SIG-M5 (cell line): ENCODE data around the gene PLXNA3.
"Not testable (repeated sequence)": the region's sequence is repeated elsewhere in the genome, so short reads cannot be mapped to it uniquely, and the experiment has no call there.

Experiments used
- DNase-seq: peaks from one replicate; lab custom pipeline; 2025; lab: John Stamatoyannopoulos, UW

Gene PLXNA3

GRCh38 chrX:154478728-154479622 is 20.9 kb downstream of the PLXNA3 start, which contains the start of gene LAGE3:
Gene LAGE3, minus strand, starts transcription at chrX:154479281. Its CDS starts 366 bp downstream, at chrX:154478915.
- no peak for DNase-seq

DNA sequence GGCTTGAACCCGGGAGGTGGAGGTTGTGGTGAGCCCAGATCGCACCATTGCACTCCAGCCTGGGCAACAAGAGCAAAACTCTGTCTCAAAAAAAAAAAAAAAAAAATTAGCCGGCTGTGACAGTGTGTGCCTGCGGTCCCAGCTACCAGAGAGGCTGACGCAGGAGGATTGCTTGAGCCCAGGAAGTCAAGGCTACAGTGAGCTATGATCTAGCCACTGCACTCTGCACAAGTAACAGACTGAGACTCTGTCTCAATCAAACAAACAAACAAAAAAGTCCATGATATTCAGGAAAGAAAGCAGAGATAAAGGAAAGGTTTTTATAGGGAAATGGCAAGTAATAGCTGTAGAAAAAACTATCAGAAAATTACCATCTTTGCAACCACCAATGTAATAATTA is 23.1 kb downstream of the PLXNA3 start:
- DNase-seq, result no peak

DNA sequence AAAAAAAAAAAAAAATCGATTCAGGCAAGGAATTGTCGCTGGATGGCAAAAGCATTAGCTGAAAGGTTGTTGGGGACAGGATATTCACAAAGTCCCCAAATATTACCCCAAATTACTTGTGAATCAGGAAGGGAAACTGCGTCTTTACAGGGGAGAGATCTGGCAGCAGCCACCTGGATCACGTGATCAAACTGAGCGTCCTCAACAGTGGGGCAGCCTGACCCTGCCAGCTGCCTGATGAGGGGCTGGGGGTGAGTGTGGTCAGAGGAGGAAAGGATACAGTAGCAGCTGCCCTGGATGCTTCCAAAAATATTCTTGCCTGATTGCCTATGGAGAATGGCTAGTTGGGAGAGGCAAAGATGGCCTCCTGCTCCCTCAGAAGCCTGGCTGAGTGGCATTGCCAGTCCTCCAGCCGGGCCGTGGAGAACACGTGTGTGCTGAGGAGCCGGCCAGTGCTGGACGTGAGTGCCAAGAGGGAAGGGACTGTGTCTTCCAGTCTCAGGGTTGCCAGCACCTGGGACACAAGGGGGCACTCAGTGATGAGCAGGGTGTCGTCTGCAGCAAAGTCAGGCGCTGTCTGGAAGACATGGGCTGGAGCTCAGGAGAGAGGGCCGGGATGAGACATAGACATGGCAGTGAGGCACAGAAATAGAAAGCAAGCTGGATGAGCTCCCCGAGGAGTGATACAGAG is 24.0 kb downstream of the PLXNA3 start:
- no peak for DNase-seq

DNA sequence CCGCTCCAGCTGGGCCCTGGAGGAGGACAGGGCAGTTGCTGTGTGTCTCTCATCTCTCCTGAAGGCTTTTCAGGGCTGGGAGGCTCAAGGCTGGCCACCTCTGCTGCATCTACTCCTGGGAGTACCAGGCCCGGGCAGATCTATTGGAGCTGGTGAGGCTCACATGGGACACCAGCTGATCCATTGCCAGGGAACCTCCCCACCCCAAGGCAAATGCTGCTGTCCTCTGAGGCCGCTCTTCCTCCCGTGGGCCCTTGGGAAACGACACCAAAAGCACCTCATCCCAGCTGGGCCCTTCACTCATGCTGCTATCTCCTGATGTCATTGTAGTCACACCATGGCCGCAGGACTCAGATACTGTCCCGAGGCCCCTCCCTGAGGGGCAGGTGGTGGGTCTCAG is 24.7 kb downstream of the PLXNA3 start:
- no peak for DNase-seq

DNA sequence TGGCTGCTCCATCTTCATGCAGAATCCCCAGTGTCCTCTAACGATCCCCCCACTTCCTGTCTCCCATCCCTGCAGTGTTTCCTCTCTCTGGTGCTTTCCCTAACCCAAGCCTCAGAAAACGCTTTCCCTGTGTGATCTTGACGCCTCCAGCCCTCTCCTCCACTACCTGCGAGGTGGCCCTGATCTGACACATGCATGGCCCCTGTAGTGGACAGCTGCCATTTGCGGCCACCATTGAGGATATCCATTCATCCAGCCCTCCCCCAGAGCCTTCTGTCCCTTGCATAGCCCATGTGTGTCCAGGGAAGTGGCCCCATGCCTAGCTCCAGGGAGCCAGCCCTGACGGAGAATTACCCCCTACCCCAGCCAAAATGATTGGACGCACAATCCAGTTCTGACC is 25.2 kb downstream of the PLXNA3 start:
- DNase-seq, result no peak

GRCh38 chrX:154484255-154485149 is 26.4 kb downstream of the PLXNA3 start:
- DNase-seq, result no peak

DNA sequence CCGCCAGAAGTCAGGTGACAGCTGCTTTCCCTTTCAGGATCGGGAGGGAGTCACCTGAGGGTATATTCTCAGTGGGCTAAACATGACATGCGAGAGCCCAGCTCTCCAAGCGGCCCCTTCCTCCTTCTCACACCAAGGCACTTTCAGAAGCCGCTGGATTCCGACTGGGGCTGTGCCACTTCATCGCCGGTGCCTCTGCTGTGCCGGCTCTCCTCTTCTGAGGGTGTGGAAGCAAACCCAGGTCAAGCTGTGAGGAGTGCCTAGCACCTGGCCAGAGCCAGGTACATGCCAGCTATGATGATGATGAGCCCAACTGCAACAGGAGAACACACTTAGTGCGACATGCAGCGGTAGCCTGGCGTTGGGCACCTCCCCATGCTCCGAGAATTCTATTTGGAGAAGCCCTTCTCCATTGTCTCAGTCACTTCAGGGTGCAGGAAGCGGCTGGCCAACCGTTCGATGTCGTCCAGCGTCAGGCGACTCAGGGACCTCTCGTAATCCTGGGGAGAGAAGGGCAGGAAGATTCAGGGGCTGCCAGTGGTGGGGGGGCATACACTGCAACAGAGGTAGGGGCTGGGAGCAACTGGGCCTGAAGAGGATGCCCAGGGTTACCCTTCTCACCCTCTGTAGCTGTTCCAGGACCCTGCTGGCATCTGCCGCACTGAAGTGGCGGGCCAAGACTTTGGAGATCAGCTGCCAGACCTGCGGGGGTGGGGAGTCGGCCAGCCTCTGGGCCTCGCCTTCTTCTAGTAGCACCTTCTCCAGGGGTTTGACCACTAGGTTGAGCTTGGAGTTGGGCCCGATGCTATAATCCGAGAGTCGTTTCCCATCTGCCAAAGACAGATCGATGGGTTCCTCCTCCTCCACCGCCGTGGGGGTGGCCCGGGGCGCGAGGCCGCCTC is 27.3 kb downstream of the PLXNA3 start:
- no peak for DNase-seq

DNA sequence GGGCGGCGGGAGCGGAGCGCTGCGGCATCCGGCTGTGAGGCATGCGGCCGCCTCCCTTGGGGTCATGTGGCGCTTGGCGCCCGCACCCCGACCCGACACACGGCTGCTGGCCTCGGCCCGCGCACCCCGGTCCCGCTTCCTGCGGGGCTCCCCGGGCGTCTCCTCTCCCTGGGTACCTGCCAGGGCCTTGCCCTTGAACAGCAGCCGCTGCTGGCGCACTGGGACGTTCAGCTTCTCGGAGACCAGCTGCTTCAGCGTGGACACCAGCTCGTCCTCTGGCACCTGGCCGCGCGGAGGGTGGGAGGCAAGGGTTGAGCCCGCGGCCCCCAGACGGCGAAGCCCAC is 27.9 kb downstream of the PLXNA3 start:
- no peak for DNase-seq

- no peak for DNase-seq
These were observed 28.5 kb downstream of the PLXNA3 start, which contains the start of gene UBL4A for GRCh38 chrX:154486396-154487207. Gene UBL4A, minus strand, starts transcription at chrX:154486615. Its CDS starts 31 bp downstream, at chrX:154486584.

DNA sequence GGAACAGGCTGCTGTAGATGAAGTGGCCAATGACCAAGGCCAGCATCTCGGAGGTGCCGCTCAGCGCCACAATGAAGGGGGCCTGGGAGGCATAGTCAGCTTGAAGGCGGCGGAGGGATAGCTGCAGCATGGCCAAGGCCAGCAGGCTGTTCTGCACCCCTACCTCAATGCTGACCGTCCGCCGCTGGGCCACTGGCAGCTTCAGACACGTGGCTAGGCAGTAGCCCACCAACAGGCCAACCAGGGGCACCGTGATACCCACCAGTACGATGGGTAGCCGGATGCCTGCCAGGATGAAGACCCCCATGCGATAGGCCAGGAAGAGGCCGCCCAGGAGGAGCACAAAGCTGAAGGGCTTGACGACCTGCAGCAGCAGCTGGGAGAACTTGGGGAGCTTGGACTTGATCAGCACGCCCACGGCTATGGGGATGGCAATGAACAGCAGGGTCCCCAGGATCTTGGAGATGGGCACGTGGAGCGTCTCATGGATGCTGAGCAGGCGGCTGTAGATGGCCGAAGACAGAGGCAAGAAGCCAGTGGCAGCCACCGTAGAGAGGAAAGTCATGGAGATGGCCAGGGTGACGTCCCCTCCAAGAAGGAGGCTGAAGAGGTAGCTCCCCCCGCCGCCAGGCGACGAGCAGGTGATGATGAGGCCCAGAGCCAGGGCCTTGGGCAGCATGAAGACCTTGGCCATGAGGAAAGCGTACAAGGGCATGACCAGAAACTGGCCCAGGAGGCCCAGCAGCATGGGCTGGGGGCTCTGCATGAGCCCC is 29.6 kb downstream of the PLXNA3 start:
- DNase-seq, result no peak

GRCh38 chrX:154488336-154489075 is 30.4 kb downstream of the PLXNA3 start:
- DNase-seq, result no peak

GRCh38 chrX:154489182-154489581 is 31.1 kb downstream of the PLXNA3 start:
- no peak for DNase-seq

DNA sequence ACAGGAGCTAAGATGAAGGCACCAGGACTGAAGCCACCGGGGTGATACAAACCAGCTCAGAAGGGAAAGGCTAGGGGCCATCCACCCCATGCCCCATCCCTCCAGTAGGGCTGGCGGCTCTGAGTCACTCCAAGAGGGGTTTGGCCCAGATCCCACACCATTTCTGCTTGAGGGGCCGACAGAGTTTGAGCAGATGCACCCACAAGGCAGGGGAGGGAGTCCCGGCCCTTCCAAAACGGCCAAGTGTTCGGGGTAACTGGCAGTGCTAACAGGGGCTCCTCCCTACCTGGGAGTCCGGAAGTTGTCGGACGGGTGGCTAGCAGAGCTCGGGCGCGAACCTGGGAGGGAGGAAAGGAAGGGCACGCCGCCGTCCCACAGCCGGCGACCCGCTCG is 31.9 kb downstream of the PLXNA3 start:
- DNase-seq, result no peak

GRCh38 chrX:154490414-154491083 is 32.5 kb downstream of the PLXNA3 start, which contains the start of gene SLC10A3:
Gene SLC10A3, minus strand, starts transcription at chrX:154490629. Its CDS starts 1,689 bp downstream, at chrX:154488940.
- peak; percentile 18 for DNase-seq

- no peak for DNase-seq
These were observed 36.6 kb downstream of the PLXNA3 start for GRCh38 chrX:154494715-154495114.

DNA sequence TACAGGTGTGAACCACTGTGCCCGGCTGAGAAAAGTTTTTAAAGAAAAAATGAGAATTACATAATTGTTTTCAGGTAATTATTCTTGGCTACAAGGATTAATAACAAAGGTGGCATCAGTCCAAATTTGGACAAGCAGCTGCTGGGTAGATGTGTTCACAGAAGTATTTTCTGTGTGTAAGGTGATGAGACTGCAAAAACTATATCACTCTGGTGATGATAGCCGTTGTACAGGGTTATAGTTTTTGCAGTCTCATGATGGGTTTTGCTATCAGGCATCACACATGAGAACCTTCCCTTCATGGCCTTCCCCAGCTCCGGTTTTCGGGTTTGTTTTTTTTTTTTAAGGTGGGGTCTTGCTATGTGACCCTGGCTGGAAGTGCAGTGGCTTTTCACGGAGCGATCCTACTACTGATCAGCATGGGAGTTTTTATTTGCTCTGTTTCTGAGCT is 37.4 kb downstream of the PLXNA3 start:
- DNase-seq, result no peak

- not testable (repeated sequence) for DNase-seq
These were observed 38.6 kb downstream of the PLXNA3 start for GRCh38 chrX:154496591-154497137.

DNA sequence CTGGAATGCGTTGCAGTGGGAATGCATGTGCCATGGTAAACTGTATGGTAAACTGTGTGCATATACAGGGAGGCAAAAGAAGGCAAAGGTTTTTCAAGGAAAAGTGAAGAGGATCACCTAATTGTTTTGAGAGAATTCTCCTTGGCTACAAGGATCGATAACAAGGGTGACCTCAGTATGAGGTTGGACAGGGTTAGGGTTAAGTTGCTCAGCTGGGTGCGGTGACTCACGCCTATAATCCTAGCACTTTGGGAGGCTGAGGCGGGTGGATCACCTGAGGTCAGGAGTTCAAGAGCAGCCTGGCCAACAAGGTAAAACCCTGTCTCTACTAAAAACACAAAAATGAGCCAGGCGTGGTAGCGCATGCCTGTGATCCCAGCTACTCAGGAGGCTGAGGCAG is 43.3 kb downstream of the PLXNA3 start:
- not testable (repeated sequence) for DNase-seq
